GM23248 (cell line): ENCODE results near the gene CCDC71L.

Experiments
- EZH2 ChIP-seq: fragments of 200-600 bp; sonication (generic); IDR thresholded peaks from 2 replicates; pipeline ENCODE4 v1.6.1; 2018; ENCODE audit warnings: antibody characterized with exemption, mild to moderate bottlenecking; ENCODE audit not compliant: insufficient read depth, poor library complexity, severe bottlenecking
- EZH2phosphoT487 ChIP-seq: fragments of 200-600 bp; sonication (generic); IDR thresholded peaks from 2 replicates; pipeline ENCODE4 v1.6.1; 2018; ENCODE audit warnings: antibody characterized with exemption, moderate library complexity, mild to moderate bottlenecking, low read depth; ENCODE audit not compliant: insufficient read depth

DNA sequence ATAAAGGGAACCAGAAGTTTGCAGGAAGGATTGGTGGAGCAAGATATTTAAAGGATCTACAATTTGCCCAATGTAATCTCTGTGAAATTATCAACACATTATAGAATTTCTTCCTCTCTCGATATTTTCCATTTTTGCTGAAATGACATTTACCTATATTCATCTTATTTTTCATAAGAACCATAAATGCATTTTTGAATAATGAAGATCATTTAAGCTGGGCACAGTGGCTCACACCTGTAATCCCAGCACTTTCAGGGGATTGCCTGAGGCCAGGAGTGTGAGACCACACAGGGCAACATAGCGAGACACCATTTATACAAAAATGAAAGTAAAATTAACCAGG, 37.7 kb downstream of the CCDC71L start:
- TF ChIP-seq EZH2 (no peak), EZH2phosphoT487 (no peak)
